ENCODE results near the gene TUBGCP5. TPM values are rescaled to one million over a fixed set of nuclear protein-coding genes. Genes with fewer than 3 reads are reported as not detected.
A peak's percentile ranks its signal among the peaks of the same experiment; 100 is the strongest.

Gene TUBGCP5
- total RNA-seq, 4 donors from 2014 or later = 8.1 to 18.3 (median 14.1) TPM

DNA sequence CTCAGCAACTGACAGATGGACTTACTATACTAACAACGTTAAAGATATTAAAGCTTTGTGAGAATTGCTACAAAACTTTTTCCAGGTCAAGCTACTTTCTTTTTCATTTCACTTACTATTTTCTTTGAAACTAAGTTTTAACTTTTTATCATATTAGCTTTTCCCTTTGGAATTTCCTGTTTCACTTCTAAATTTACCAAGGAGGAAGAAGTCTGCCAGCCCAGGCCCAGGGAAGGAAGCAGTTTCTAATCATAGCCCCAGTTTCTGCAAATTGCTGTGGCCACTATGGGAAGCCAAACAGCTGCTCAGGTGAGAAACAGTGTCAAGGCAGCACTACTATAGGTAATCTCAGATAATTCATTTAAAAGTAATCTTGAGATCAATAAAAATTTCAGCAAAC, 77.6 kb downstream of the TUBGCP5 start:
- peak overlapping the region; percentile 41 to 68 (median 53) for H3K27ac ChIP-seq (replicated peaks in 1 of 4)
- H3K36me3 ChIP-seq = peaks cover 0 to 4% (median 0%) of the 10 kb centered on the region in 4 donors
- H3K4me3 ChIP-seq = no peak overlapping the region
- TF ChIP-seq, protein P1, sequence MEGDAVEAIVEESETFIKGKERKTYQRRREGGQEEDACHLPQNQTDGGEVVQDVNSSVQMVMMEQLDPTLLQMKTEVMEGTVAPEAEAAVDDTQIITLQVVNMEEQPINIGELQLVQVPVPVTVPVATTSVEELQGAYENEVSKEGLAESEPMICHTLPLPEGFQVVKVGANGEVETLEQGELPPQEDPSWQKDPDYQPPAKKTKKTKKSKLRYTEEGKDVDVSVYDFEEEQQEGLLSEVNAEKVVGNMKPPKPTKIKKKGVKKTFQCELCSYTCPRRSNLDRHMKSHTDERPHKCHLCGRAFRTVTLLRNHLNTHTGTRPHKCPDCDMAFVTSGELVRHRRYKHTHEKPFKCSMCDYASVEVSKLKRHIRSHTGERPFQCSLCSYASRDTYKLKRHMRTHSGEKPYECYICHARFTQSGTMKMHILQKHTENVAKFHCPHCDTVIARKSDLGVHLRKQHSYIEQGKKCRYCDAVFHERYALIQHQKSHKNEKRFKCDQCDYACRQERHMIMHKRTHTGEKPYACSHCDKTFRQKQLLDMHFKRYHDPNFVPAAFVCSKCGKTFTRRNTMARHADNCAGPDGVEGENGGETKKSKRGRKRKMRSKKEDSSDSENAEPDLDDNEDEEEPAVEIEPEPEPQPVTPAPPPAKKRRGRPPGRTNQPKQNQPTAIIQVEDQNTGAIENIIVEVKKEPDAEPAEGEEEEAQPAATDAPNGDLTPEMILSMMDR (IDR thresholded peaks at IDR 0.05) = no peak
- no peak for TF ChIP-seq EP300 (IDR thresholded peaks at IDR 0.05)
- no peak for TF ChIP-seq POLR2A (IDR thresholded peaks at IDR 0.05; ENCODE audit: low read depth)
- no peak for TF ChIP-seq POLR2AphosphoS5 (IDR thresholded peaks at IDR 0.05)
- DNase-seq (ENCODE audit: extremely low spot score) = no peak
- no peaks in the 10 kb centered on the region for H3K9me3 ChIP-seq
- intact Hi-C loops (cut with DNase I) = no loop called here
- H3K4me1 ChIP-seq = peaks cover 60 to 93% (median 70%) of the 10 kb centered on the region in 4 donors
- WGBS = 15% methylated on average over 1 of the region's 1 CpG
- no peaks in the 10 kb centered on the region for H3K27me3 ChIP-seq

DNA sequence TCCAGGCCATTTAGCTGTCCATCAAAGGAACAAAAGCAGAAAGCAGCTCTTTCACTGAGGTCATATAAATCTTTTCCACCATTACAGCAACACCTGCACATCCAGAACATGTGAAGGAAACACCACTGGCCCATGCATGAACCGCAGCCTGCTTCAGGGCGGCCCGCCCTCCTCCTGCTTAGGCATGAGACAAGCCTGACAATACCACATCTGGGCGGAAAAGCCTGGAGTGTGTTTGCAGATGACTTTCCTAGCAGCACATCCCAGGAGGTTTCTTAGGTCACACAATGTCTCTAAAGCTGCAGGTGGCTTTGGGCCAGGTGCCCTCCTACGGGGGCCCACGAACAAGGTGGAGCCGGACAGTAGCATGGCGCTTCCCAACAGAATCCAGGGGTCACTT, 78.8 kb downstream of the TUBGCP5 start:
- TF ChIP-seq POLR2A (IDR thresholded peaks at IDR 0.05; ENCODE audit: low read depth) = no peak
- no peak for TF ChIP-seq POLR2AphosphoS5 (IDR thresholded peaks at IDR 0.05)
- TF ChIP-seq EP300 (IDR thresholded peaks at IDR 0.05) = no peak
- TF ChIP-seq, protein P1 (IDR thresholded peaks at IDR 0.05) = no peak
- no peak overlapping the region for H3K4me3 ChIP-seq
- no peak for DNase-seq (ENCODE audit: extremely low spot score)
- H3K9me3 ChIP-seq = no peaks in the 10 kb centered on the region
- peak overlapping the region in 2 of 4 donors; percentile 41 to 65 for H3K27ac ChIP-seq (replicated peaks in 1 of 4)
- no peaks in the 10 kb centered on the region for H3K27me3 ChIP-seq
- H3K36me3 ChIP-seq = no peaks in the 10 kb centered on the region
- intact Hi-C loops (cut with DNase I) = no loop called here
- WGBS = 77% methylated on average over 7 of the region's 8 CpGs
- H3K4me1 ChIP-seq = peaks cover 72 to 93% (median 82%) of the 10 kb centered on the region in 4 donors

DNA sequence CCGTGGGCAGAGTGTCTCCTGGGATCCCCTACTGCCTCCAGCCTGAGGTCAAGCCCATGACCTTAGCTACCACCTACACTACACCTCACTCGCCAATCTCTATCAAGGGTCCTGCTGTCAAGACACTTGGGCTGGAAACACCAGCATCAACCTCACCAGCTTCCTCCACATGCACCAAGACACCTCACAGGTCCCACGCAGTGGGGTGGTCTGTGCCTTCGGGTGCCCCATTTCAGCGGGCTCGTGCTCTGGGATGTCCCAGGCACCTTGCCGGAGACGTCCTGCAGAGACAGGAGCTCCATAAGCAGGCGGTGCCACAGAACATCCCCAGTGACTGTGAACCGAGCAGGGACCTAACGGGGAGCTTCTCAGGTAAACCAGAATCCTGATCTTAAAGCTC, 79.2 kb downstream of the TUBGCP5 start:
- TF ChIP-seq, protein P1 (IDR thresholded peaks at IDR 0.05) = no peak
- no peak for TF ChIP-seq POLR2A (IDR thresholded peaks at IDR 0.05; ENCODE audit: low read depth)
- no peak for TF ChIP-seq POLR2AphosphoS5 (IDR thresholded peaks at IDR 0.05)
- no peak for TF ChIP-seq EP300 (IDR thresholded peaks at IDR 0.05)
- peak overlapping the region in 1 of 4 donors; percentile 41 for H3K27ac ChIP-seq (replicated peaks in 1 of 4)
- no peak for DNase-seq (ENCODE audit: extremely low spot score)

DNA sequence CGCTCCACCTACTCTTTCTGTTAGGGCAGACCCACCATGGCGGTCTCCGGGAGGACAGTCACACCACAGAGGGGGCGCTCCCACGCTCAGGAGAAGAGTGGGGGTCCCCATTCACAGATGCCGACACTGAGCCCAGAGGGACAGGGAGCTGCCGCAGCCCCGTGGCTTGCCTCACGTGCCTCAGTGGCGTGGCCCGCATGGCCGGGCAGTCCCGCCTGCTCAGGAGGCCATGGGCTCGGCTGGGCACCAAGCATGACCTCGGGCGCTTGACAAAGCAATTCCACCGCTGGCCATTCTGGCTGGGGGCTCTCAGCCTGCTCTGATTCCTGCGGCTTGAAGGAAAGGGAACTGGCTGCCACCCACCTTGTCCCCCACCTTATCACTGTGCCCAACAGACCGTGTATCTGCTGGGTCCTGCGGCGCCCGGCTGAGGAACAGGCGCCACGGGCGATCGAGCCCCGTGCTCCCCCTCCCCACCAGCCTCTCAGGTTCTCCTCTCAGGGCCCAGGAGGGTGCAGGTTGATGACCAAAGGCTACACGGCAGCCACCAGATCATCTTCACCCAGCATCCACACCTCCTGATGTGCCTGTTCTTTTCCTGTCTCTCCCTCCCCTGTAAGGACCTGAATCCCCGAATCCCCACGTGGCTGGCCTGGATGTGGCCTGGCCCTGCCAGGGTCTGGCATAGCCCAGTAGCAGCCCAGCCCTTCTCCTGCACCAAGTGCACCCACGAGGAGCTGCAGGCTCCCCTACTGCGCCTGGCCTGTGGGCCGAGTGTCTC, 79.9 kb downstream of the TUBGCP5 start:
- Histone ChIP-seq H3K4me1 (peaks cover 79 to 96% (median 87%) of the 10 kb centered on the region in 4 donors), H3K27ac (replicated peaks in 1 of 4) (no peak overlapping the region), H3K36me3 (no peaks in the 10 kb centered on the region), H3K4me3 (no peak overlapping the region), H3K27me3 (no peaks in the 10 kb centered on the region), H3K9me3 (no peaks in the 10 kb centered on the region)
- no peak for TF ChIP-seq EP300 (IDR thresholded peaks at IDR 0.05)
- TF ChIP-seq, protein P1 (IDR thresholded peaks at IDR 0.05) = no peak
- TF ChIP-seq POLR2AphosphoS5 (IDR thresholded peaks at IDR 0.05) = no peak
- no peak for TF ChIP-seq POLR2A (IDR thresholded peaks at IDR 0.05; ENCODE audit: low read depth)
- 88% methylated on average over 24 of the region's 33 CpGs for WGBS
- DNase-seq (ENCODE audit: extremely low spot score) = no peak
- intact Hi-C loops (cut with DNase I) = no loop called here

More for the DNA sequence above, 79.2 kb downstream of the TUBGCP5 start:
- no peak overlapping the region for H3K4me3 ChIP-seq
- no peaks in the 10 kb centered on the region for H3K36me3 ChIP-seq
- 89% methylated on average over 8 of the region's 11 CpGs for WGBS
- H3K9me3 ChIP-seq = no peaks in the 10 kb centered on the region
- intact Hi-C loops (cut with DNase I) = no loop called here
- peaks cover 77 to 93% (median 86%) of the 10 kb centered on the region in 4 donors for H3K4me1 ChIP-seq
- H3K27me3 ChIP-seq = no peaks in the 10 kb centered on the region
